CD4-positive, alpha-beta T cell treated with Interleukin-17A for 4 hours (primary cell): ENCODE data around the gene MED27.
"Not testable (repeated sequence)": the region's sequence is repeated elsewhere in the genome, so short reads cannot be mapped to it uniquely, and the experiment has no call there.

ENCODE experiments used
- DNase-seq: peaks from one replicate; pipeline ENCODE4 v3.0.0-alpha.2; 2020; ENCODE audit warnings: mixed read lengths

MED27 gene

DNA sequence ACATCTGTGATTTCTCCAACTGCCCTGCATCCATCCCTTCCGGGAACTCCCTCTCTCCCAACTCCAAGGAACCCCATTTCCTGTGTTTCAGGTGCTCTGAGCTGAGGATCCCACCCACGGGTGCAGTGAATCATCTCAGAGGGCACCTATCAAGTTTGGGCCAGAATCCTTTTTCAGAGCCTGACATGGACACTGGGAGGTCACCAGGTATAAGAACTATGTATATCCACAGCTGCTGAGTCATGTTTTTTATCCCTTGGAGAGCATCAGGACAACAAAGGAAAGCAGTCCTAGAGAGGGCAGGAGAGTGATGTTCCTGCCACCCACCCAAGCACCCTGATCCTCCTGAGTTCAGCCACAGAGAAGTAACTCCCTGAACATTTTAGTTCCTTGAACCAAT, 3.8 kb downstream of the MED27 start:
- no peak for DNase-seq

DNA sequence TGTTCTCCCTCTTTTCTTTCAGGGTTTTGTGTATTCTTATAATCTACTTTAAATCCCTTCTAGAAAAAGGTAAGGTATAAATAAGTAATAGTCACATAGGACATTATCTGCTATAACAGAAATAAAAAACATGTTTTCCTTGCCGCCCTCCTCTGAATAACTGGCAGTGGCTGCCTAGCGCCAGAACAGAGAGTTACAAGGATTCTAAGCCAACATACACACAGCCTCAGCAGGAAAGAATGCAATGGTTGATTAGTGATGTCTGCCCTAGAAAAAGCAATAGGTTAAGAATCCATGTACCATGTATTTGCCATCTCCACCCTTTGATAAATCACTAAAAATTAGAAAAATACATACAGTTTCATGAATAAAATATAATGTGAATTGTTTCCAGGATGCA, 4.9 kb downstream of the MED27 start:
- no peak for DNase-seq

DNA sequence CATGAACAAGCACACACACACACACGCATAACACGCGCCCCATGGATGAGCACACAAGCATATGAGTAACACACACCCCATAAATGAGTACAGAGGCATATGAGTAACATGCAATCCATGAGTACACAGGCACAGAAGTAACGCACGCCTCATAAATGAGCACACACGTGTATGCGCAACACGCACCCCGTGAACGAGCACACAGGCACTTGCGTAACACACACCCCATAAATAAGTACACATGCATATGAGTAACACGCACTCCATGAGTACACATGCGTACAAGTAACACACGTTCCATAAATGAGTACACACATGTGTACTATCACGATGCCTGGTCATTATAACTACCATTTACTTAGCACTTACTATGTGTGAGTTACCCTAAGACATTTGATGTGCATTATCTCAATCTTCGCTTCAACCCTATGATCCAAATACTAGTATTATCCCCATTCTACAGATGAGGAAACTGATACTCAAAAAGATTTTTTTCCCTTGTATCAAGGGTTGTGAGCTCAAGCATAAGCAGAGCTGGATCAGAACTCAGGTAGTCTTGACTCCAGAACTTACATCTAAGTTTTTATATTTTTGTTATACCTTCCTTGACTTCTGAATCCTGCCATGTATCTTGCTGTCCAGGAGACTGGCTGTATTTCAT, 7.7 kb downstream of the MED27 start:
- no peak for DNase-seq

DNA sequence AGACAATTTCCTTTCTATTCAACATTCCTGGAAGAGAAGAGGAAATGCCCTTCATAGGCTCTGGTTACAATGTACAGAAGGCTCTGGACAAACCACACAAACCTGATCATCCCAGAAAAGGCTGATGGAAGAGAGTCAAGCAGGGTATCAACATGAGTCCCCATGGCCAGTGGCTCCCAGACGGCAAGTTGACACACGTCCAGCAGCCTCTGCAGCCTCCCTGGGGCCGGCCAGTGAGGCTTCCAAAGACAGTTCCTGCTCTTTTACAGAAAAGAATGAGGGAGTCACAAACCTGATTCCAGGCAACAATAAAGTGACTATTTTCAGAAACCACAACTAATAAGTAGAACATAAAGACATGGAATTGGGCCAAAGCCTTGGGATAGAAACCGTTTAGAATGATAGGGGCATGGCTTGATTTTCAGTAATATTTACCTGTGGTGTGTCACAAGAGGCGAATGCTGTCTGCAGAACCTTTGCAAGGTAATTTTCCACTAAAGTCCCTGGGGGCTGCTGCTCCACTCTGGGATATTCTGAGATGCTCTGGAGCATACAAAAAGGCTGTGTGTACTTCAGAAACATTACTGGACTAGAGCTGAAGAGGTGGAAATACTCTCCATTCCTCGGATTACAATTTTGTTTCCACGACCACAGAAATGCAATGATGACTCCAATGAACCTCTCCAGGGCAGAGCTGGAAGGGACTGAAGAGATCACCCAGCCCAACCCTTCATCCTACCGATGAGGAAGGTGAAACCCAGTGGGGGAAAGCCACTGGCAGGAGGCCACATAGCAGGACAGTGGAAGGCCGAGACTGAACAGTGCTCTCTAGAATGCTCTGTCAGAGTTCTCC, 10.4 kb downstream of the MED27 start:
- DNase-seq: no peak

GRCh38 chr9:132068605-132069004, 11.1 kb downstream of the MED27 start:
- DNase-seq: no peak

DNA sequence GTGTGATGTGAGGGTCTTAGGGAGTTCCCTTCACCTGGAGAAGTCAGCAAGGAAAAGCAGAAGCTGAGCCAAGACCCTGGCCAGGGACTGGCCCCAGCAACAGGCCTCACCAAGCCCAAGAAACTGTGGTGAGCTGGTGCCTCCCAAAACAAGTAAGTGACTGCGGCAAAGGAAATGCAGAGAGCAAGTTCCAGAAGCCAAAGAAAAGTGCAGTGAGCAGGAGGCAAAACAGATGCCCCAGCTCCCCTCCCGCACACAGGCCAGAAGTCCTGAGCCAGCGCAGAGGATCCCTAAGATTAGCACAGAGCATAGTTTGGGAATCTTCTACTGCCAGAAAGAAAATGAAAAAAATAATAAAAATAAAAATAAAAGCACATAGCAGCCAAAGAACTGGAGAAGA, 13.2 kb downstream of the MED27 start:
- DNase-seq: no peak

DNA sequence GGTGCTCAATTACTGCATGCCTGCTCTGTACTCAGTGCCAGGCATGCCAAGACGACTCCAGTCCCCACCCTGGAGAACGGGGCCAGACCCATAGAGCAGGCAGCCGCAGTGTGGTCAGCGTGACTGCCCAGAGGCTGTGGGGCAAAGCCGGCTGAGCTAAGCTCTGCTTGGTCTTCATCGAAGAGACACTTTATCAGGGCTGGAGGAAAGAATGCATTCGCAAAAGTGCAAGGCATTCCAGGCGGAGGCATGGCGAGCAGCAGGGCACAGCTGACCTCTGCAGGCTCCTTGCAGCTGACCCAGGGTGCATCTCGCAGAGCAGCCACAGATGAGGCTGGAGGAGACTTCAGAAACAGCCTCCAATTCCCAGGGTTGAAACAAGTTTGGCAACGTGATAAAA, 13.6 kb downstream of the MED27 start:
- no peak for DNase-seq

DNA sequence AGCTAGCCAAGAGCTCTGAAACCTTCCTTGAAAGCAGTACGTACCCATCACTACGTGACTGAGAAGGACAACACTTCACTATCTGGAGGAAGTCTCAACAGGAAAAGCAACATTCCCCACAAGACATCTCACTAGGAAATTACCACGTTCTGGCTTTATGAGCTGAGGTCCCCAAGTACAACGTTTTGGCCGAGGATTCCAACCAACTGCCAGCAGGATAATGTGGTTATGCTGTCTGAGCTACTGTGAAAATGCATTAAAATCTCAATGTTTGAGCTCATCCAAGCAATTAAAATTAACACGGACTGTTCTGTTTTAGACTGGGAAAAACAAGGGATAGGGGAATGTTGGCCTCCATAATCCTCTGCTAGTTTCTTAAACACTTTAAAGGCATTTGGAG, 16.4 kb downstream of the MED27 start:
- no peak for DNase-seq

- DNase-seq: no peak
Measured at GRCh38 chr9:132062806-132063205, 16.9 kb downstream of the MED27 start.

- no peak for DNase-seq
Measured at GRCh38 chr9:132061526-132061925, 18.1 kb downstream of the MED27 start.

DNA sequence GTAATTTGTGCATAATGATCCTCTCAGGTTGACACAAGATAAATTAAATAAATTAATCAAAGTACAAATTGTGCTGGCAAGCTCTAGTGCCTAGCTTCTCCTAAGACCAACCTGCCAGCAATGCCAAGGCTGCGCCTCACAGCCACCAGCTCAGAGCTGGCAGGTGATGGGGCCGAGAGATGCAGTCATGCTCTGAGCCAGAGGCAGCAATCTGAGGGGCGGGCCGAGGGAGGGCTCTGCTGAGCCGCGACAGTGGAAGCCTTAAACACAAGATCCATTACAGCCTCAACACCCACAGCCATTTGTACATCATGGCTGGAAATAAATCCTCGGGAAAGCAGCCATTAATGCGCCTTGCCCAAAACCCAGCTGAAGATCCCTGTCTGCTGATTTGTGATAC, 20.3 kb downstream of the MED27 start:
- DNase-seq: no peak

- not testable (repeated sequence) for DNase-seq
Measured at GRCh38 chr9:132058226-132058625, 21.4 kb downstream of the MED27 start.

GRCh38 chr9:132056717-132057560, 22.7 kb downstream of the MED27 start:
- DNase-seq: no peak

DNA sequence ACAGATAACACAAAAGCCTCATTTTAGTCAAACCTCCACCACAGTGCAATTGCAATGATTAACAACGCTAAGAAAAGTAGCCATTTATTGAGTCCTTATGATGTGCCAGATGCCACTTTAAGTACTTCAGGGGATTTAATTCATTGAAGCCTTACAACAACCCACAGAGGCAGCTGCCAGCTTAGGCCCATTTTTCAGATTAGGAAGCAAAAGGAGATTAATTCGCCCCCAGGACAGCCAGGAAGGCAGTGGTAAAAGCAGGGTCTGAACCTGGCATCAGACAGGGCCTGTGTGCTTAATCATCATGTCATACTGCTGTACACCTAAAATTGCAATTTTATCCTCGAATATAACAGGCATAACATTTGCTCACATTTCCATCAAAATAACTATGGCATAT, 23.9 kb downstream of the MED27 start:
- DNase-seq: no peak

DNA sequence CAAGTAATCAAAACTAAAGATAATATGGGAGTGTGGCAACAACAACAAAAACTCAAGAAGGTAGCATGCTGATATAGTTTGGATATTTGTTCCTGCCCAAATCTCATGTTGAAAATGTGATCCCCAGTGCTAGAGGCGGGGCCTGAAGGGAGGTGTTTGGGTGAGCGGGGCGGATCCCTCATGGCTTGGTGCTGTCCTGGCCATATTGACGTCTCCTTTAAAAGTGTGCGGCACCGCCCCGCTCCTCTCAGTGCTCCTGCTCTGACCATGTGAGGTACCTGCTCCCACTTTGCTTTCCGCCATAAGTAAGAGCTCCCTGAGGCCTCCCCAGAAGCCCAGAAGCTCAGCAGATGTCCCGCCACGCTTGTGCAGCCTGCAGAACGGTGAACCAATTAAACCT, 25.6 kb downstream of the MED27 start:
- DNase-seq: no peak

DNA sequence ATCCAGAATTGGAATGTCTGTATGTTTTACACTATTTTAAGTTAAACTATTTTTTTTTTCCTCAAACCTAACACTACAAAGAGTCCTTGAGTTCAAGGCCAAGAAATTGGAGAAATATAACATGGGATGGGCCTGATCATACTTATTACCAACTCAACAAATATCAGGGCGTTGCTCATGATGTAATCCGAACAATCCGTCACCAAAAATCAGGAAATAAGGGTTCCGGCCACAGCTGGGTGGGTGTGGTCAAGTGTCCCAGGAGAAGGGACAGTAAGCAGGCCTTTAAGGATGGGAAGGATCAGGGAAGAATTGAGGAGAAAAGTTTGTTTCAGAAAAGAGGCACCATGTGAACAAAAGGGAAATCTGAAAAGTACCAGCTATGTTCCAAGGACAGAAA, 29.8 kb downstream of the MED27 start:
- no peak for DNase-seq

GRCh38 chr9:132049323-132049882, 30.3 kb downstream of the MED27 start:
- no peak for DNase-seq

DNA sequence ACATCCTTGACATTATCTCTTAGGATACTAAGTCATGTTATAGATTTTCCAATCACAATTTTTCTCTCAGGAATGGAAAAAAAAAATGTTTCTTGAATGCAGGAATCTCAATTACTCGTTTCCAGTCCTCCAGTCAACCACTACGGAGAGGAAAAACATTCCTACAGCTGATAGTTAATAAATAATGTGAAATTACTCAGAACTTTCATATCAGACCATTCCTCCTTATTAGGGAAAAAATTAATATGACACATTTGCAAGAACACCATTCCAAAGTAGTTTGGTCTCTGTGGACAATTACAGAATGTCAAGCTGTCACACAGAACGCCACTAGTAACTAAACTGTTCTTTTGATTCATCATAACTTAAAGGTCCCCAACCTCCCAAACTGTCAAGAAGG, 31.5 kb downstream of the MED27 start:
- DNase-seq: no peak

GRCh38 chr9:132046456-132046855, 33.2 kb downstream of the MED27 start:
- DNase-seq: no peak

DNA sequence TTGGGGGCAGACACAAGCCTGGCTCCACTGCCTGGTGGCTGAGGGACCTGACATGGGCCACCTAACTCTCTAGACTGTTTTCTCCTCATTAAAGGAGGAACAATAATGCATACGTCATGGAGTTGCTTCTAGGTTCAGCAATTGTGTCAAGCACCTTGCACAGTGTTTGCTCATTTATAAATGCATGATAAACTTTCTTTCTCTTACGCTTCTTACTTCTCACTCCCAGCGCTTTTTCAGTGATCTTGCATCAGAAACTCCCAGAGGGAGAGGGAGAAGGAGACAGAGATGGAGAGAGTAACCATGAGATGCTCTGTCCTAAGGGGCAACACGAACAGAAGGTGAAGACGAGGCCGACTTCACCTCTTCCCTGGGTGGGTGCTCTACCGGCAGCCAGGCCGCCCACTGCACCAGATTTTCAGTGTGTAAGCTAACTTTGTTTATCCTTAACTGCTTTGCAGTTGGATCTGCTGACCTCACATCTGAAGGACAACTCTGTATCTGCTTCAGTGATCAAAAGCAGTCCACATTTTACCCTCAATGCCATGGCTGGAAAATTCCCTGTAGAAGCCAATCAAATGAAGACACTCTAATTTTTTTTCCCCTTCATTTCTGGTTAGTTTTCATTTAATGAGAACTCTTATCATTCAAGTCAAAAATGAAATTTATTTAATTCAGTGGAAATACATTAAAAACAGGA, 35.3 kb downstream of the MED27 start:
- DNase-seq: no peak

GRCh38 chr9:132043708-132044107, 36.0 kb downstream of the MED27 start:
- DNase-seq: no peak

DNA sequence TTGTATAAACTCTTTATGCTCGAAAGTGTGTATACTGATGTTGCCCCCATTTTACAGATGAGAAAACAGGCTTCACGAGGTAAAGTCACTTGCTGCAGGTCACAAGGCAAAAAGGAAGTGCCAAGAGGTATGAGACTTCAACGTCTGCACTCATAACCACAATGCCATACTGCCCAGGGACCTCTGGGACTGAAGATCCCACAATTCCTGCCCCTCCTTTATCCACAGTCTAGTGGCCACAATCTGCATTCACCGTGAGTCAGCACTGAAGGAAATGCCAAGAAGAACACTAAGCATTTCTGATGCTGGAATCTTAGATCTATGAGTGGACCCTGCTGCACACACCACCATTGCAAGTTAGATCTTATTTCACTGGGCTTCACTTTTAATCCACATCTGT, 37.3 kb downstream of the MED27 start:
- no peak for DNase-seq

- no peak for DNase-seq
Measured at GRCh38 chr9:132041798-132042197, 37.9 kb downstream of the MED27 start.
